DOHH2 (cell line): ENCODE data around the gene TBCD.

Source experiments
- EZH2phosphoT487 ChIP-seq: fragments of 200-600 bp; sonication (generic); IDR thresholded peaks from 2 replicates; pipeline ENCODE4 v1.6.1; 2017; ENCODE audit warnings: borderline replicate concordance, mild to moderate bottlenecking, antibody characterized with exemption, low read length, moderate library complexity, mixed read lengths
- TF ChIP-seq, protein P1 (sequence below): fragments of 200-600 bp; sonication (generic); IDR thresholded peaks from one replicate; pipeline ENCODE4 v1.5.1; 2014; ENCODE audit warnings: antibody characterized with exemption, mild to moderate bottlenecking, low read depth, low read length; ENCODE audit not compliant: poor library complexity, severe bottlenecking

DNA sequence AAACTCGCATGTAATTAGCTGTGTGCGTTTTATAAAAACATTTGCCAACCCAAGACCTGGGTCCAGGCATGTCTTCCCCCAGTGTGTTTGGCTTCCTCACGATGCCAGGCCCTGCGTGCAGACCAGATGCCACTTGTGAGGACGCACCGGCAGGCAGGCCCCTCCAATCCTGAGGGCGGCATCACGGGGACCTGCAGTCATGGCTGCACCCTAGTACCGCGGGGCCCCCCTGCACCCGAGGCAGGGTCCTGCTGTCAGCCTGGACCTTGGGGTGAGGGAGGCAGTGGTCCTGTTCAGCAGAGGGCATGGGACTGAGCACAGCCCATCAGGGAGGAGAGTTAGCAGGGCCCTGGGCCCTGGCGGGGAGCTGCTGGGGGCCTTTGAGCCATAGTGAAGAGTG, 143.2 kb downstream of the TBCD start:
- TF ChIP-seq, protein P1, sequence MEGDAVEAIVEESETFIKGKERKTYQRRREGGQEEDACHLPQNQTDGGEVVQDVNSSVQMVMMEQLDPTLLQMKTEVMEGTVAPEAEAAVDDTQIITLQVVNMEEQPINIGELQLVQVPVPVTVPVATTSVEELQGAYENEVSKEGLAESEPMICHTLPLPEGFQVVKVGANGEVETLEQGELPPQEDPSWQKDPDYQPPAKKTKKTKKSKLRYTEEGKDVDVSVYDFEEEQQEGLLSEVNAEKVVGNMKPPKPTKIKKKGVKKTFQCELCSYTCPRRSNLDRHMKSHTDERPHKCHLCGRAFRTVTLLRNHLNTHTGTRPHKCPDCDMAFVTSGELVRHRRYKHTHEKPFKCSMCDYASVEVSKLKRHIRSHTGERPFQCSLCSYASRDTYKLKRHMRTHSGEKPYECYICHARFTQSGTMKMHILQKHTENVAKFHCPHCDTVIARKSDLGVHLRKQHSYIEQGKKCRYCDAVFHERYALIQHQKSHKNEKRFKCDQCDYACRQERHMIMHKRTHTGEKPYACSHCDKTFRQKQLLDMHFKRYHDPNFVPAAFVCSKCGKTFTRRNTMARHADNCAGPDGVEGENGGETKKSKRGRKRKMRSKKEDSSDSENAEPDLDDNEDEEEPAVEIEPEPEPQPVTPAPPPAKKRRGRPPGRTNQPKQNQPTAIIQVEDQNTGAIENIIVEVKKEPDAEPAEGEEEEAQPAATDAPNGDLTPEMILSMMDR = no peak
- TF ChIP-seq EZH2phosphoT487 = no peak
